Endodermal cell (in vitro differentiated cells): Measurements from ENCODE around the gene NOD1. TPM values are rescaled to one million over a fixed set of nuclear protein-coding genes. Genes with fewer than 3 reads are reported as not detected.

ENCODE experiments used
- DNase-seq: peaks from one replicate; pipeline ENCODE4 v3.0.0-alpha.2; 2017
- H3K27ac ChIP-seq: 2 replicates; pipeline ENCODE4 v1.5.1; 2013; ENCODE audit warnings: mild to moderate bottlenecking, low read depth, low read length, moderate library complexity
- H3K27me3 ChIP-seq: 2 replicates; pipeline ENCODE4 v1.6.1; 2013; ENCODE audit warnings: mild to moderate bottlenecking, low read length, moderate library complexity; ENCODE audit not compliant: insufficient read depth, control insufficient read depth, poor library complexity, severe bottlenecking
- H3K36me3 ChIP-seq: 2 replicates; pipeline ENCODE4 v1.7.0; 2013; ENCODE audit warnings: mild to moderate bottlenecking, low read length, moderate library complexity; ENCODE audit not compliant: control insufficient read depth, insufficient read depth
- H3K4me1 ChIP-seq: one replicate; pipeline ENCODE4 v1.7.0; 2013; ENCODE audit warnings: low read length; ENCODE audit not compliant: control insufficient read depth, insufficient read depth
- H3K4me3 ChIP-seq: 2 replicates; pipeline ENCODE4 v1.5.1; 2013; ENCODE audit warnings: mild to moderate bottlenecking, low read length, moderate library complexity
- H3K9ac ChIP-seq: 2 replicates; pipeline ENCODE4 v1.6.1; 2013; ENCODE audit warnings: mild to moderate bottlenecking, low read length, moderate library complexity; ENCODE audit not compliant: poor library complexity, severe bottlenecking; ENCODE audit errors: extremely low read depth
- H3K9me3 ChIP-seq: 2 replicates; pipeline ENCODE4 v1.6.1; 2013; ENCODE audit warnings: mild to moderate bottlenecking, low read length, moderate library complexity; ENCODE audit not compliant: control insufficient read depth
- H3K27ac Mint-ChIP-seq: 2 replicates; pipeline ENCODE4 v1.8.0; 2020; ENCODE audit warnings: mixed read lengths
- H3K27me3 Mint-ChIP-seq: 2 replicates; pipeline ENCODE4 v1.8.0; 2021; ENCODE audit warnings: mild to moderate bottlenecking, mixed read lengths; ENCODE audit not compliant: insufficient read depth
- H3K36me3 Mint-ChIP-seq: 2 replicates; pipeline ENCODE4 v1.8.0; 2020; ENCODE audit warnings: low read depth, mixed read lengths
- H3K4me1 Mint-ChIP-seq: 2 replicates; pipeline ENCODE4 v1.8.0; 2020; ENCODE audit warnings: mixed read lengths
- H3K4me3 Mint-ChIP-seq: 2 replicates; pipeline ENCODE4 v1.8.0; 2020; ENCODE audit warnings: mild to moderate bottlenecking, moderate library complexity, mixed read lengths
- H3K9me3 Mint-ChIP-seq: 2 replicates; pipeline ENCODE4 v1.8.0; 2020; ENCODE audit warnings: mild to moderate bottlenecking, mixed read lengths
- CTCF ChIP-seq: fragments of 200-600 bp; sonication (generic); conservative IDR thresholded peaks from 2 replicates; pipeline ENCODE4 v1.5.0; 2021; ENCODE audit warnings: antibody characterized with exemption, mild to moderate bottlenecking
- WGBS, 2 experiments: methylation state at CpG; one replicate each; pipeline versions ENCODE4 v1.1.5 to v1.1.7; 2013; ENCODE audit warnings: missing lambda C conversion rate in 2 of 2, mixed read lengths in 1 of 2; ENCODE audit not compliant: insufficient coverage in 1 of 2, insufficient read length in 1 of 2; 5-methylcytosine and 5-hydroxymethylcytosine counted together
- total RNA-seq, 2 donors: library from RNA; stranded (reverse); fragmentation: NEBNext Ultra II Directional in 1 of 2; extraction: Animal tissue kit (Norgen Biotek cat#: 25700) in 1 of 2; gene quantifications; 2 replicates in 1 of 2; 3 replicates in 1 of 2; pipeline ENCODE4 v1.2.1, GENCODE V29; 2021

NOD1 gene
- total RNA-seq, 2 donors from 2014 or later: 3.3 to 3.4 TPM

DNA sequence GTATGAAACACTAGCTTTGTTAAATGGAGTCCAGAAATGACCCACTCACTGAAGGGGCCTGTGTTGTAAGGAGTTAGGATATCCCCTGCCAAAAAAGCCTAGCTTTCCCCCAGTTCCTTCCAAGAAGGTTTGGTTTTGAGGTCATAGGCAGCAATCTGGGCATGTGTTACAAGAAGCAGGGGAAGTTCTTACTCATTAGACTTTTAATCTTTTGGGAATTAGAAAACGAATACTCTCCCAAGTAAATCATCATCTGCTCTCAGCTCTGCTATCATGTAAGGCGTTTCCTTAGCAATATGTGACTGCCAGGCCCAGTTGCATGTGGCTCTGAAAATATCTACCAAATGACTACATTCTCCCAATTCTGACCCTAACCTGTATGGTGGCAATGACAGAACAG, 3.7 kb downstream of the NOD1 start:
- H3K9me3 Mint-ChIP-seq: no peaks in the 10 kb centered on the region
- no peak for DNase-seq
- no peak for TF ChIP-seq CTCF
- H3K9me3 ChIP-seq: peaks cover 8% of the 10 kb centered on the region
- no peaks in the 10 kb centered on the region for H3K36me3 ChIP-seq
- no peak overlapping the region for H3K9ac ChIP-seq
- H3K27ac ChIP-seq: no peak overlapping the region
- H3K4me3 Mint-ChIP-seq: no peak overlapping the region
- no peaks in the 10 kb centered on the region for H3K36me3 Mint-ChIP-seq
- peaks cover 8% of the 10 kb centered on the region for H3K4me1 ChIP-seq
- peaks cover 27% of the 10 kb centered on the region for H3K4me1 Mint-ChIP-seq
- WGBS, 2 experiments: 81 to 100% methylated on average over 2 of the region's 2 CpGs
- no peak overlapping the region for H3K27ac Mint-ChIP-seq
- H3K27me3 ChIP-seq: peaks cover 78% of the 10 kb centered on the region
- peaks cover 70% of the 10 kb centered on the region for H3K27me3 Mint-ChIP-seq
- H3K4me3 ChIP-seq: no peak overlapping the region

DNA sequence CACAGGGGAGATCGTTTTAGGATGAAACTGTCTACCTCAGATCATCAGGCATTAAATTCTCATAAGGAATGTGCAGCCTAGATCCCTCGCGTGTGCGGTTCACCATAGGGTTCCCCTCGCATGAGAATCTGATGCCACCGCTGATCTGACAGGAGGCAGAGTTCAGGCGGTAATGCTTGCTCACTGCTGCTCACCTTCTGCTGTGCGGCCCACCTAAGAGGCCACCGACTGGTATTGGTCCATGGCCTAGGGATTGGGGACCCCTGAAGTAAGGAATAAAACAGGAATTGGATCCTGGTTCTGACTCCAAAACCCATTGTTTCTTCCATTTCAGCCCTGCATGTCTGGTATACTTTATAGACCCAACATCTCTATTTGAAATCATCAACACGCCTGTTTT, 4.1 kb downstream of the NOD1 start:
- Histone ChIP-seq H3K27ac (no peak overlapping the region), H3K9ac (no peak overlapping the region), H3K27me3 (peaks cover 78% of the 10 kb centered on the region), H3K36me3 (no peaks in the 10 kb centered on the region), H3K4me3 (no peak overlapping the region), H3K4me1 (peaks cover 8% of the 10 kb centered on the region), H3K9me3 (peaks cover 4% of the 10 kb centered on the region)
- Mint-ChIP-seq H3K36me3 (no peaks in the 10 kb centered on the region), H3K9me3 (no peaks in the 10 kb centered on the region), H3K4me1 (peaks cover 28% of the 10 kb centered on the region), H3K4me3 (no peak overlapping the region), H3K27ac (no peak overlapping the region), H3K27me3 (peaks cover 71% of the 10 kb centered on the region)
- no peak for TF ChIP-seq CTCF
- DNase-seq: peak; percentile 44
- whole genome bisulfite sequencing, 2 experiments: 94 to 98% methylated on average over 9 to 10 of the region's 10 CpGs

- Histone ChIP-seq H3K27ac (no peak overlapping the region), H3K9me3 (no peaks in the 10 kb centered on the region), H3K27me3 (peaks cover 72% of the 10 kb centered on the region), H3K9ac (no peak overlapping the region), H3K4me1 (peaks cover 8% of the 10 kb centered on the region), H3K4me3 (no peak overlapping the region), H3K36me3 (no peaks in the 10 kb centered on the region)
- DNase-seq: no peak
- Mint-ChIP-seq H3K4me1 (peaks cover 33% of the 10 kb centered on the region), H3K36me3 (no peaks in the 10 kb centered on the region), H3K9me3 (no peaks in the 10 kb centered on the region), H3K27ac (no peak overlapping the region), H3K4me3 (no peak overlapping the region), H3K27me3 (peaks cover 71% of the 10 kb centered on the region)
- WGBS, 2 experiments: 93 to 100% methylated on average over 1 of the region's 1 CpG
- TF ChIP-seq CTCF: no peak
These were observed 4.7 kb downstream of the NOD1 start for GRCh38 chr7:30473903-30474302.
